Brain microvascular endothelial cell (primary cell): ENCODE results near the gene PRKAR1B.
"Not testable (repeated sequence)": the region's sequence is repeated elsewhere in the genome, so short reads cannot be mapped to it uniquely, and the experiment has no call there.

Source experiments
- DNase-seq: peaks from one replicate; pipeline ENCODE4 v3.0.0-alpha.2; 2020
- H3K27ac ChIP-seq: fragments of 250-450 bp; sonication (Bioruptor Pico); 2 replicates; pipeline ENCODE4 v1.5.1; 2020; ENCODE audit warnings: mild to moderate bottlenecking, moderate library complexity
- H3K27me3 ChIP-seq: fragments of 250-450 bp; sonication (Bioruptor Pico); replicated peaks from 2 replicates; pipeline ENCODE4 v1.5.1; 2020; ENCODE audit warnings: mild to moderate bottlenecking
- H3K36me3 ChIP-seq: fragments of 250-450 bp; sonication (Bioruptor Pico); replicated peaks from 2 replicates; pipeline ENCODE4 v1.5.1; 2020; ENCODE audit warnings: mild to moderate bottlenecking
- H3K4me3 ChIP-seq: 2 replicates; pipeline ENCODE4 v1.5.1; 2011; ENCODE audit warnings: low read depth, mild to moderate bottlenecking, control low read depth, low read length, moderate library complexity
- in situ Hi-C: cut with HindIII; loops from 2 replicates; pipeline ENCODE4 v1.10.0; 2017; ENCODE audit warnings: low sequenced_read_pairs, low pct_ligation_motif_present
- TF ChIP-seq, protein P1 (sequence below): IDR thresholded peaks from 2 replicates; pipeline ENCODE4 v1.5.1; 2011; ENCODE audit warnings: low read depth, mild to moderate bottlenecking, moderate library complexity, low read length, control low read depth, inconsistent platforms; ENCODE audit errors: missing control alignments

The PRKAR1B gene

DNA sequence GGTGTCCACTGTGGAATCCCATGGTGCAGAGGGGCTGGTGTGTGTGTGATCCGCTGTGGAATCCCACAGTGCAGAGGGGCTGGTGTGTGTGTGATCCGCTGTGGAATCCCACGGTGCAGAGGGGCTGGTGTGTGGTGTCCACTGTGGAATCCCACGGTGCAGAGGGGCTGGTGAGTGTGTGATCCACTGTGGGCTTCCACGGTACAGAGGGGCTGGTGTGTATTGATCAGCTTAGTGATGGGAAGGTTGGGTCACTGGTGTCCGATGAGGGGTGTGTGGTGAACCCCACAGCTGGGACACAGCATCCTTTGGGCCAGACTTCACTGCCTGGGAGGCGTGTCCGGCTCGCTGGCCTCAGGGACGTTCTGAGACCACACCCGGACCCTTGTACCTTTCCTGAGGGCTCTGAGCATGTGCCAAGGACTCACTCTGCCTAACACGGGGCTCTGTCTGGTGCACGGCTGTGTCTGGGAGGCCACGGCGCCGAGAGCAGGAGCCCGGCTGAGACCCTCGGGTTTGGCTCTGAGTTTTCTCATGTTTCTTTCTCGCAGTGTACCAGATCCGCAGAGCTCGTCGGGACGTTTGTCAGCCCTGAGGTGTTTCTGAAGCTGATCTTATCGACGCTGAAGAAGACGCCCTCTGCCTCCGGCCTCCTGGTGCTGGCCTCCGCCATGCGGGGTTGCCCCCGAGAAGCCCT, 29.3 kb upstream of the PRKAR1B start:
- DNase-seq = no peak
- Histone ChIP-seq H3K27me3 (no peaks in the 10 kb centered on the region), H3K27ac (no peak overlapping the region), H3K36me3 (peaks cover 30% of the 10 kb centered on the region), H3K4me3 (no peak overlapping the region)
- TF ChIP-seq, protein P1, sequence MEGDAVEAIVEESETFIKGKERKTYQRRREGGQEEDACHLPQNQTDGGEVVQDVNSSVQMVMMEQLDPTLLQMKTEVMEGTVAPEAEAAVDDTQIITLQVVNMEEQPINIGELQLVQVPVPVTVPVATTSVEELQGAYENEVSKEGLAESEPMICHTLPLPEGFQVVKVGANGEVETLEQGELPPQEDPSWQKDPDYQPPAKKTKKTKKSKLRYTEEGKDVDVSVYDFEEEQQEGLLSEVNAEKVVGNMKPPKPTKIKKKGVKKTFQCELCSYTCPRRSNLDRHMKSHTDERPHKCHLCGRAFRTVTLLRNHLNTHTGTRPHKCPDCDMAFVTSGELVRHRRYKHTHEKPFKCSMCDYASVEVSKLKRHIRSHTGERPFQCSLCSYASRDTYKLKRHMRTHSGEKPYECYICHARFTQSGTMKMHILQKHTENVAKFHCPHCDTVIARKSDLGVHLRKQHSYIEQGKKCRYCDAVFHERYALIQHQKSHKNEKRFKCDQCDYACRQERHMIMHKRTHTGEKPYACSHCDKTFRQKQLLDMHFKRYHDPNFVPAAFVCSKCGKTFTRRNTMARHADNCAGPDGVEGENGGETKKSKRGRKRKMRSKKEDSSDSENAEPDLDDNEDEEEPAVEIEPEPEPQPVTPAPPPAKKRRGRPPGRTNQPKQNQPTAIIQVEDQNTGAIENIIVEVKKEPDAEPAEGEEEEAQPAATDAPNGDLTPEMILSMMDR = no peak
- in situ Hi-C loops = no loop called here

DNA sequence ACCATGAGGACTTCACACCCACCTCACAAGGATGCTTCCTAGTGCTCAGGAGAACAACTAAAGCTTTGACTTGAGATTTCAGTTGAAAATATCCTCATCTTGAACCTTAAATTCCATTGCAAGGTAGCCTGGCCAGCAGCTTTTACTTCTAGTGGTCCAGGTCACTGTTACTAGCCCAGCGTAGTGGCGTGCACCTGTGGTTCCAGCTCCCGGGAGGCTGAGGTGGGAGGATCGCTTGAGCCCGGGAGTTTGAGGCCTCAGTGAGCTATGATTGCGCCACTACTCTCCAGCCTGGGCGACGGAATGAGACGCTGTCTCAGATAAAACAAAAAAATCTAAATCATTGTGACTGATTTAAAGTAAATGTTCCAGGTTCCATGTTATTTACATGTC, 28.3 kb upstream of the PRKAR1B start:
- Histone ChIP-seq H3K27ac (no peak overlapping the region), H3K27me3 (no peaks in the 10 kb centered on the region), H3K4me3 (no peak overlapping the region), H3K36me3 (peaks cover 30% of the 10 kb centered on the region)
- TF ChIP-seq, protein P1 = no peak
- no peak for DNase-seq
- in situ Hi-C loops = no loop called here

DNA sequence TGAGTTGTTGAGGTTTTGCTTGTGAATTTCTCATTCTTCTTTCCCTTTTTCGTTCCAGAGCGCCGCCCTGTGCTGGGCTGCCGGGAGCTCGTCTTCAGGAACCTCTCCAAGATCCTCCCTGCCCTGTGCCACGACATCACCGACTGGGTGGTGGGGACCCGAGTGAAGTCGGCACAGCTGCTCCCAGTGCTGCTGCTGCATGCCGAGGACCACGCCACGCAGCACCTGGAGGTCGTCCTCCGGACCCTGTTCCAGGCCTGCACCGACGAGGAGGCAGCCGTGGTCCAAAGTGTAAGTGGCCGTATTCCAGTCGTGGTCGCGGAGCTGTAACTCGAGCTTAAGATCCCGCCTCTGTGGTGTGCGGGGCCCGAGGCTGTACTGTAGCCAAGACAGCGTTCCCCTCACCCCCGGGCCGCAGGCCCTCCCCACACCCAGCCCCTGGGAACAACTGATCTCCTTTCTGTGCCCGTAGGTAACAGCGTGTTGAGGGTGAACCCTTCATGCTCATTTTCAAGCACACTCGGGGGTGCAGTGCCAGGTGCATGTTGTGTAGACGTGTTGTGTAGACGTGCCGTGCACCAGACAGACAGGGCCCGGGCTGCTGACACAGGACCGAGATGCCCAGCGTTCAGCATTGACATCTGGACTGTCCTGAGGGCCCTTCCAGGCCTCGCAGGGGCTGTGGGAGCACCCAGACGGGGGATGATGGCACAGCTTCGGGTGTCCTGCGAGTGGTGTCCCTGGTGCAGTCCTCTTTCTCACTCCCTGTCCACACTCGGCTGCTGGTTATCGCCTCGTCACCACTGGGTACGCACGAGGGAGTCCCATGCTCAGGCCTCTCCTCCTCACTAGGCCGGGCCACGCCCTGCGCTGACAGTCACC, 27.7 kb upstream of the PRKAR1B start:
- Histone ChIP-seq H3K36me3 (peaks cover 30% of the 10 kb centered on the region), H3K27me3 (no peaks in the 10 kb centered on the region), H3K27ac (no peak overlapping the region), H3K4me3 (no peak overlapping the region)
- no peak for DNase-seq
- in situ Hi-C loops = no loop called here
- TF ChIP-seq, protein P1 = no peak

DNA sequence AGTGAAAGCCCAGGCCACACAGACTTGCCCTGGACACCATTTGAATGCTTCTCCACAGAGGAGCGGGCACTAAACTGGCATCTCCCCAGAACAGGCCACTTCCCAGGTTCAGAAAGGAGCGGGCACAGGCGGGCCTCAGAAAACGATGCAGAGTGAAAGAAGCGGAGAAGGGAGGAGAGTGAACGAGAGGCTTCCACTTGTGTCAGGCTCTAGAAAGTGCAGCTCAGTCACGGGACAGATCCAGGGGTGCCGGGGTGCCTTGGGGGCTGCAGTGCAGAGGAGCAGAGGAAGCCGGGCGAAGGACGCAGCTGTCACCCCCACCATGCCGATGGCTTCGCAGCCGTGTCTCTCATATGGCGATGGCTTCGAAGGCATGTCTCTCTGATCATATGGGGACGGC, 26.1 kb upstream of the PRKAR1B start:
- H3K36me3 ChIP-seq = peaks cover 30% of the 10 kb centered on the region
- TF ChIP-seq, protein P1 = no peak
- in situ Hi-C loops = no loop called here

DNA sequence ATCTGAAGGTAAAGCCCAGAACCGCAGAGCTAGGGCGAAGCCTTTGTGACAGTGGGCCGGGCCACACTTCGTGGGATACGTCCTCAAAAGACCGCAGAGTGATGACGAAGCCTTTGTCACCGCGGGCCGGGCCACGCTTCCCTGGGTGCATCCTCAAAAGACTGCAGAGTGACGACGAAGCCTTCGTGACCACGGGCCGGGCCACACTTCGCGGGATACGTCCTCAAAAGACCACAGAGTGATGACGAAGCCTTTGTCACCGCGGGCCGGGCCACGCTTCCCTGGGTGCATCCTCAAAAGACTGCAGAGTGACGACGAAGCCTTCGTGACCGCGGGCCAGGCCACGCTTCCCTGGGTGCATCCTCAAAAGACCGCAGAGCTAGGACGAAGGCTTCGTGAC, 25.2 kb upstream of the PRKAR1B start:
- in situ Hi-C loops, H3K27ac ChIP-seq, DNase-seq, H3K4me3 ChIP-seq, H3K27me3 ChIP-seq: not testable (repeated sequence)
- H3K36me3 ChIP-seq = peaks cover 26% of the 10 kb centered on the region

More for the DNA sequence above, 26.1 kb upstream of the PRKAR1B start:
- Histone ChIP-seq H3K27me3 (no peaks in the 10 kb centered on the region), H3K27ac (no peak overlapping the region), H3K4me3 (no peak overlapping the region)
- DNase-seq = no peak

DNA sequence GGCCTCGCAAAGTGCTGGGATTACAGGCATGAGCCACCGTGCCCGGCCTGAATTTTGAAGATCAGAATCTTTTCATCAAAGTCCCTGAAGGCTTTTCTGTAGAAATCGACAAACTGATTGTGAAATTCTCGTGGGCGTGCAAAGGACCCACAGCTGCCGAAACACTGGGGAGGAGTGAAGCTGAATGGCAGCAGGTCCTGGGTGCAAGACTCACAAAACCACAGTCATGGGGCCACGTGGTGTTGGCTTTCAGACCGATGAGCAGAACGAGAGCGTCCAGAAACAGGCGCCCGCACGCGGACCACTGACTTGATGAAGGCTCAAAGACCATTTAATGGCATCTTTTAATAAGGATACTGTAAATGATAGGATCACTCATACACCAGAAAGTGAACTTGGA, 24.7 kb upstream of the PRKAR1B start:
- Histone ChIP-seq H3K36me3 (peaks cover 21% of the 10 kb centered on the region), H3K4me3 (no peak overlapping the region), H3K27me3 (no peaks in the 10 kb centered on the region), H3K27ac (no peak overlapping the region)
- in situ Hi-C loops = no loop called here
- TF ChIP-seq, protein P1 = no peak
- DNase-seq = no peak
